Gastrocnemius medialis (tissue), 4 donors: Measurements from ENCODE around the gene KAZN. TPM values are rescaled to one million over a fixed set of nuclear protein-coding genes. Genes with fewer than 3 reads are reported as not detected.

Source experiments
- ATAC-seq, 2 donors: fragments of 150-250 bp; one replicate each; pipeline ENCODE4 v1.9.1; 2016
- DNase-seq, 2 donors: peaks; one replicate each; pipeline ENCODE4 v3.0.0-alpha.2; 2019
- H3K27ac ChIP-seq, 4 donors: fragments of 200-600 bp; sonication (generic); 1 replicate in 1 of 4; 2 replicates in 3 of 4; pipeline ENCODE4 v1.5.1; 2016 to 2018; ENCODE audit warnings: mild to moderate bottlenecking in 2 of 4, moderate library complexity in 1 of 4
- H3K27me3 ChIP-seq, 3 donors: fragments of 200-600 bp; sonication (generic) in 2 of 3; 1 replicate in 1 of 3; 2 replicates in 2 of 3; pipeline versions ENCODE4 v1.5.1 to v1.6.0; 2016 to 2019; ENCODE audit warnings: mild to moderate bottlenecking in 1 of 3, moderate library complexity in 1 of 3
- H3K36me3 ChIP-seq, 2 donors: fragments of 200-600 bp; sonication (generic) in 1 of 2; one replicate each; pipeline ENCODE4 v1.5.1; 2017 to 2018
- H3K4me1 ChIP-seq, 2 donors: fragments of 200-600 bp; sonication (generic) in 1 of 2; one replicate each; pipeline ENCODE4 v1.5.1; 2016 to 2017; ENCODE audit warnings: mild to moderate bottlenecking in 2 of 2
- H3K4me3 ChIP-seq, 4 donors: fragments of 200-600 bp; sonication (generic) in 3 of 4; 1 replicate in 1 of 4; 2 replicates in 3 of 4; pipeline ENCODE4 v1.5.1; 2016 to 2019; ENCODE audit warnings: mild to moderate bottlenecking in 2 of 4
- H3K9me3 ChIP-seq, 3 donors: fragments of 200-600 bp; sonication (generic) in 2 of 3; 1 replicate in 1 of 3; 2 replicates in 2 of 3; pipeline ENCODE4 v1.5.1; 2016 to 2019
- CTCF ChIP-seq, 5 experiments: fragments of 450-650 bp in 3 of 5; fragments of 200-600 bp in 2 of 5; sonication (generic) in 2 of 5; IDR thresholded peaks in 4 of 5; conservative IDR thresholded peaks in 1 of 5; 1 replicate in 4 of 5; 2 replicates in 1 of 5; pipeline ENCODE4 v1.5.1; 2016 to 2019; ENCODE audit warnings: antibody characterized with exemption in 5 of 5, mild to moderate bottlenecking in 3 of 5, moderate library complexity in 3 of 5
- POLR2A ChIP-seq, 2 donors: fragments of 450-650 bp; IDR thresholded peaks; one replicate each; pipeline ENCODE4 v1.6.1; 2017; ENCODE audit warnings: antibody characterized with exemption in 2 of 2, mild to moderate bottlenecking in 2 of 2, moderate library complexity in 2 of 2
- in situ Hi-C, 4 donors: fragments of 200-750 bp; cut with MboI; loops; one replicate each; pipeline versions ENCODE4 v1.15.0 to v1.8.0; 2017; ENCODE audit warnings: low sequenced_read_pairs in 4 of 4
- intact Hi-C: fragments of 100-400 bp; cut with DNase I; formaldehyde crosslinking; loops from one replicate; pipeline ENCODE4 v1.15.1; 2023; ENCODE audit warnings: low total_unique reads
- total RNA-seq, 4 donors: library from RNA; depleted of rRNA; stranded (reverse); fragments of >200 nt; gene quantifications; one replicate each; pipeline versions ENCODE4 v1.1.0 to v1.2.3, GENCODE V29; 2016

KAZN gene
- total RNA-seq, 4 donors from 2014 or later, result 0.05 to 2.2 (median 1.00) TPM

- H3K9me3 ChIP-seq, result no peaks in the 10 kb centered on the region
- TF ChIP-seq CTCF (IDR thresholded peaks at IDR 0.05 in 4 of 5, conservative IDR thresholded peaks at IDR 0.05 in 1 of 5) (no peak), POLR2A (IDR thresholded peaks at IDR 0.05) (no peak)
- H3K4me3 ChIP-seq, result no peak overlapping the region
- in situ Hi-C loops (loop anchor here in 3 of 4 donors (10.0 kb wide), 2 partner anchors 104 to 114 kb away; no protein-coding TSS in a partner anchor), intact Hi-C loops (loop anchor here (5.0 kb wide), 1 partner anchor 107 kb away; no protein-coding TSS in a partner anchor)
- peaks cover 0 to 3% (median 0%) of the 10 kb centered on the region in 3 donors for H3K27me3 ChIP-seq
- DNase-seq (no peak), ATAC-seq (no peak)
- no peaks in the 10 kb centered on the region for H3K4me1 ChIP-seq
- H3K27ac ChIP-seq, result no peak overlapping the region
- H3K36me3 ChIP-seq, result no peaks in the 10 kb centered on the region
These were observed 430.6 kb downstream of the KAZN start for GRCh38 chr1:15029036-15029435.

GRCh38 chr1:15029786-15030185 lies 431.3 kb downstream of the KAZN start:
- Histone ChIP-seq H3K4me1 (no peaks in the 10 kb centered on the region), H3K36me3 (no peaks in the 10 kb centered on the region), H3K9me3 (no peaks in the 10 kb centered on the region), H3K27me3 (peaks cover 0 to 3% (median 0%) of the 10 kb centered on the region in 3 donors), H3K27ac (no peak overlapping the region), H3K4me3 (no peak overlapping the region)
- ATAC-seq, result no peak
- in situ Hi-C loops, result loop anchor here in 3 of 4 donors (10.0 kb wide), 2 partner anchors 105 to 115 kb away; no protein-coding TSS in a partner anchor
- no peak for DNase-seq
- TF ChIP-seq POLR2A (IDR thresholded peaks at IDR 0.05) (no peak), CTCF (IDR thresholded peaks at IDR 0.05 in 4 of 5, conservative IDR thresholded peaks at IDR 0.05 in 1 of 5) (no peak)
- intact Hi-C loops, result loop anchor here (5.0 kb wide), 1 partner anchor 107 kb away; no protein-coding TSS in a partner anchor

GRCh38 chr1:15031251-15031933 lies 432.9 kb downstream of the KAZN start:
- Histone ChIP-seq H3K27me3 (peaks cover 0 to 3% (median 0%) of the 10 kb centered on the region in 3 donors), H3K4me3 (no peak overlapping the region), H3K36me3 (no peaks in the 10 kb centered on the region), H3K9me3 (no peaks in the 10 kb centered on the region), H3K27ac (no peak overlapping the region), H3K4me1 (no peaks in the 10 kb centered on the region)
- ATAC-seq (no peak), DNase-seq (no peak)
- no peak for TF ChIP-seq CTCF (IDR thresholded peaks at IDR 0.05 in 4 of 5, conservative IDR thresholded peaks at IDR 0.05 in 1 of 5)
- no peak for TF ChIP-seq POLR2A (IDR thresholded peaks at IDR 0.05)
- intact Hi-C loops (no loop called here), in situ Hi-C loops (no loop called here)

GRCh38 chr1:15033264-15033663 lies 434.8 kb downstream of the KAZN start:
- H3K36me3 ChIP-seq, result no peaks in the 10 kb centered on the region
- intact Hi-C loops (no loop called here), in situ Hi-C loops (no loop called here)
- peaks cover 0 to 3% (median 0%) of the 10 kb centered on the region in 3 donors for H3K27me3 ChIP-seq
- H3K27ac ChIP-seq, result no peak overlapping the region
- no peak for ATAC-seq
- no peak overlapping the region for H3K4me3 ChIP-seq
- TF ChIP-seq CTCF (IDR thresholded peaks at IDR 0.05 in 4 of 5, conservative IDR thresholded peaks at IDR 0.05 in 1 of 5) (no peak), POLR2A (IDR thresholded peaks at IDR 0.05) (no peak)
- H3K9me3 ChIP-seq, result no peaks in the 10 kb centered on the region
- no peaks in the 10 kb centered on the region for H3K4me1 ChIP-seq
- DNase-seq, result no peak
